ENCODE results near the gene SERPINB5.

Gene SERPINB5

DNA sequence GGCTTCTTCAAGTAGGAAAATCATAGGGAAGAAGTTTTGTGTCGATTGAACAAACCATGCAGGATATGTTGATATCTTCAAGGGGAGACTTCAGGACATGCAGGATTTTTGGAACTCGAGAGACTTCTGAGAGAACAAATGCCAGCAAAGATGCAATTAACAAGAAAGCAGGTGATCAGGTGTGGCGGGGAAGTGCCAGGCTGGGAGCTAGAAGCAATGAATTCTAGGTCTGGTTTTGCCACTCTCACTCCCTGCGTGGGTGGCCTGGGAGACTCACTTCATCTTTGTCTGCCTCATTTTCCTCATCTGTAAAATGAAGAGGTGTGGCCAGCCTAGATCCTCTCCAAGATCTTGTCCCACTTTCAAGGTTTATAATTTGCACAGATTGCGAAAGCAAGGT is 3.1 kb downstream of the SERPINB5 start:
- Histone ChIP-seq H3K4me2 (ENCODE audit: low read length, poor library complexity, severe bottlenecking) (no peak overlapping the region), H3K14ac (ENCODE audit: low read length in 2 of 2) (no peak overlapping the region), H4K8ac (ENCODE audit: low read length) (no peak overlapping the region), H3K27ac (ENCODE audit: low read length, poor library complexity, severe bottlenecking) (no peak overlapping the region), H4K91ac (ENCODE audit: low read length) (no peak overlapping the region), H3K9me3 (ENCODE audit: control insufficient read depth, low read length) (no peaks in the 10 kb centered on the region), H3K23ac (ENCODE audit: low read length in 2 of 2) (no peak overlapping the region), H3K36me3 (ENCODE audit: control insufficient read depth in 1 of 2, insufficient read depth in 2 of 2, low read depth in 1 of 2, low read length in 2 of 2) (no peaks in the 10 kb centered on the region), H3K27me3 (ENCODE audit: control insufficient read depth in 1 of 2, insufficient read depth in 1 of 2, low read length in 2 of 2) (peaks cover 0 to 5% of the 10 kb centered on the region in 2 experiments), H3K79me1 (replicated peaks; ENCODE audit: low read length, poor library complexity, severe bottlenecking) (no peaks in the 10 kb centered on the region), H3K4me1 (ENCODE audit: control insufficient read depth, insufficient read depth, low read depth, low read length) (no peaks in the 10 kb centered on the region), H3K18ac (ENCODE audit: low read depth in 1 of 2, low read length in 2 of 2) (no peak overlapping the region), H3K9ac (ENCODE audit: low read length) (no peak overlapping the region), H2BK120ac (ENCODE audit: low read depth, low read length) (no peak overlapping the region), H2AK5ac (ENCODE audit: low read length, severe bottlenecking) (no peak overlapping the region), H2BK12ac (ENCODE audit: low read length in 2 of 2) (no peak overlapping the region), H2AFZ (ENCODE audit: low read depth, low read length) (no peak overlapping the region), H2BK15ac (ENCODE audit: low read depth, poor library complexity, severe bottlenecking) (no peak overlapping the region), H2BK5ac (ENCODE audit: low read depth, low read length, poor library complexity, severe bottlenecking) (no peak overlapping the region), H3K4me3 (ENCODE audit: insufficient read depth in 1 of 2, low read depth in 1 of 2, low read length in 2 of 2) (no peak overlapping the region), H3K4ac (ENCODE audit: low read depth in 1 of 2, low read length in 2 of 2) (no peak overlapping the region)
- DNase-seq: no peak
- whole genome bisulfite sequencing: 89% methylated on average over 4 of the region's 5 CpGs

DNA sequence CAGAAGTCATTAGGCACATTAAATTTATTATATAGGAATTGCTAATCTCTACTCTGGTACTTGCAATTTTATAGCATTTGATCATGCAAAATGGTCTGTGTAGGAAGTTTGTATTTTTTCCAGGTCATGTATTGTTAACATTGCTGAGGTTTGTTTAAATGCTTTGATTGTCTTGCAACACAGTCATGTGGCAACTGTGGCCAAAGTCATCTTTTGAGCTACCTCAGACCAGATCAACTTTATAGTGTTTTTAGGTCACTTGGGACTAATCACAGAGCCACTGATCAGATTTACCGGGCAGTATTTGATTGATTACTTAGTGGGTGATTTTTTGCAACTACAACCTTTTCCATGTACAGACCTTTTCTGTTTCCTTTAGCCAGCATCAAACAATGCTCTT is 3.7 kb downstream of the SERPINB5 start:
- Histone ChIP-seq H3K9ac (ENCODE audit: low read length) (no peak overlapping the region), H3K36me3 (ENCODE audit: control insufficient read depth in 1 of 2, insufficient read depth in 2 of 2, low read depth in 1 of 2, low read length in 2 of 2) (no peaks in the 10 kb centered on the region), H2BK5ac (ENCODE audit: low read depth, low read length, poor library complexity, severe bottlenecking) (no peak overlapping the region), H3K4ac (ENCODE audit: low read depth in 1 of 2, low read length in 2 of 2) (no peak overlapping the region), H2BK15ac (ENCODE audit: low read depth, poor library complexity, severe bottlenecking) (no peak overlapping the region), H4K91ac (ENCODE audit: low read length) (no peak overlapping the region), H2BK120ac (ENCODE audit: low read depth, low read length) (no peak overlapping the region), H3K4me3 (ENCODE audit: insufficient read depth in 1 of 2, low read depth in 1 of 2, low read length in 2 of 2) (no peak overlapping the region), H3K4me1 (ENCODE audit: control insufficient read depth, insufficient read depth, low read depth, low read length) (no peaks in the 10 kb centered on the region), H2BK12ac (ENCODE audit: low read length in 2 of 2) (no peak overlapping the region), H3K9me3 (ENCODE audit: control insufficient read depth, low read length) (no peaks in the 10 kb centered on the region), H3K4me2 (ENCODE audit: low read length, poor library complexity, severe bottlenecking) (no peak overlapping the region), H3K27me3 (ENCODE audit: control insufficient read depth in 1 of 2, insufficient read depth in 1 of 2, low read length in 2 of 2) (peaks cover 0 to 5% of the 10 kb centered on the region in 2 experiments), H2AFZ (ENCODE audit: low read depth, low read length) (no peak overlapping the region), H4K8ac (ENCODE audit: low read length) (no peak overlapping the region), H3K18ac (ENCODE audit: low read depth in 1 of 2, low read length in 2 of 2) (no peak overlapping the region), H3K79me1 (replicated peaks; ENCODE audit: low read length, poor library complexity, severe bottlenecking) (no peaks in the 10 kb centered on the region), H2AK5ac (ENCODE audit: low read length, severe bottlenecking) (no peak overlapping the region), H3K27ac (ENCODE audit: low read length, poor library complexity, severe bottlenecking) (no peak overlapping the region), H3K23ac (ENCODE audit: low read length in 2 of 2) (no peak overlapping the region), H3K14ac (ENCODE audit: low read length in 2 of 2) (no peak overlapping the region)
- WGBS: no CpG with 5 or more reads among the region's 1 CpG
- peak; percentile 14 for DNase-seq

DNA sequence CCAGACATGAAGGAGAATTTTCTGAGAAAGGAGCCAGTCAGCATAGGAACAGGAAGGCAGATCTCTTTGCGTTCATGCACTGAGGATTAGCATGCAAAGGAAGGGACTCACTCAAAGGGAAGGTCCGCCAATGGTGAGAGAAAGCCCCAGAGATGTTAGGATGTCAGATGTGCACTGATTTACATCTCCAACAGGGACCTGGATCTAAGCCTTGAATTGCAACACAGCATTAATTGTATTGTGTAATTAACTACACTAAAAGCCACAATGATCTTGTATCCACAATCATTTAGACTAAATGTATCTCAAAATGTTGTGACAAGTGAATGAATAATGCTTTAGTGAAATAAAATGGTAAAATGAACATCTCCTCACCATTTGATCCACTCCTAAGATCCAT is 4.2 kb downstream of the SERPINB5 start:
- no peak overlapping the region for H3K4me3 ChIP-seq (ENCODE audit: insufficient read depth in 1 of 2, low read depth in 1 of 2, low read length in 2 of 2)
- H3K27me3 ChIP-seq (ENCODE audit: control insufficient read depth in 1 of 2, insufficient read depth in 1 of 2, low read length in 2 of 2): peaks cover 3 to 5% of the 10 kb centered on the region in 2 experiments
- no peak for DNase-seq
- no peak overlapping the region for H2AK5ac ChIP-seq (ENCODE audit: low read length, severe bottlenecking)
- H2BK120ac ChIP-seq (ENCODE audit: low read depth, low read length): no peak overlapping the region
- no peak overlapping the region for H3K9ac ChIP-seq (ENCODE audit: low read length)
- H3K79me1 ChIP-seq (replicated peaks; ENCODE audit: low read length, poor library complexity, severe bottlenecking): no peaks in the 10 kb centered on the region
- H2BK12ac ChIP-seq (ENCODE audit: low read length in 2 of 2): no peak overlapping the region
- H2BK5ac ChIP-seq (ENCODE audit: low read depth, low read length, poor library complexity, severe bottlenecking): no peak overlapping the region
- WGBS: 57% methylated on average over 2 of the region's 2 CpGs
- no peak overlapping the region for H4K8ac ChIP-seq (ENCODE audit: low read length)
- H4K91ac ChIP-seq (ENCODE audit: low read length): no peak overlapping the region
- H3K14ac ChIP-seq (ENCODE audit: low read length in 2 of 2): no peak overlapping the region
- no peak overlapping the region for H3K4me2 ChIP-seq (ENCODE audit: low read length, poor library complexity, severe bottlenecking)
- no peak overlapping the region for H3K18ac ChIP-seq (ENCODE audit: low read depth in 1 of 2, low read length in 2 of 2)
- H3K36me3 ChIP-seq (ENCODE audit: control insufficient read depth in 1 of 2, insufficient read depth in 2 of 2, low read depth in 1 of 2, low read length in 2 of 2): no peaks in the 10 kb centered on the region
- no peaks in the 10 kb centered on the region for H3K4me1 ChIP-seq (ENCODE audit: control insufficient read depth, insufficient read depth, low read depth, low read length)
- no peak overlapping the region for H2AFZ ChIP-seq (ENCODE audit: low read depth, low read length)
- H2BK15ac ChIP-seq (ENCODE audit: low read depth, poor library complexity, severe bottlenecking): no peak overlapping the region
- no peak overlapping the region for H3K4ac ChIP-seq (ENCODE audit: low read depth in 1 of 2, low read length in 2 of 2)
- no peaks in the 10 kb centered on the region for H3K9me3 ChIP-seq (ENCODE audit: control insufficient read depth, low read length)
- H3K27ac ChIP-seq (ENCODE audit: low read length, poor library complexity, severe bottlenecking): no peak overlapping the region
- H3K23ac ChIP-seq (ENCODE audit: low read length in 2 of 2): no peak overlapping the region

GRCh38 chr18:63487676-63488075 is 10.9 kb downstream of the SERPINB5 start:
- no peak overlapping the region for H3K14ac ChIP-seq (ENCODE audit: low read length in 2 of 2)
- H3K9ac ChIP-seq (ENCODE audit: low read length): no peak overlapping the region
- peaks cover 8 to 9% of the 10 kb centered on the region in 2 experiments for H3K27me3 ChIP-seq (ENCODE audit: control insufficient read depth in 1 of 2, insufficient read depth in 1 of 2, low read length in 2 of 2)
- H2BK120ac ChIP-seq (ENCODE audit: low read depth, low read length): no peak overlapping the region
- H3K18ac ChIP-seq (ENCODE audit: low read depth in 1 of 2, low read length in 2 of 2): no peak overlapping the region
- H3K9me3 ChIP-seq (ENCODE audit: control insufficient read depth, low read length): no peaks in the 10 kb centered on the region
- H3K4me1 ChIP-seq (ENCODE audit: control insufficient read depth, insufficient read depth, low read depth, low read length): no peaks in the 10 kb centered on the region
- no peak overlapping the region for H2BK5ac ChIP-seq (ENCODE audit: low read depth, low read length, poor library complexity, severe bottlenecking)
- H3K4me3 ChIP-seq (ENCODE audit: insufficient read depth in 1 of 2, low read depth in 1 of 2, low read length in 2 of 2): no peak overlapping the region
- no peak overlapping the region for H3K27ac ChIP-seq (ENCODE audit: low read length, poor library complexity, severe bottlenecking)
- no peak overlapping the region for H3K23ac ChIP-seq (ENCODE audit: low read length in 2 of 2)
- no peak for DNase-seq
- no peak overlapping the region for H3K4me2 ChIP-seq (ENCODE audit: low read length, poor library complexity, severe bottlenecking)
- no peak overlapping the region for H3K4ac ChIP-seq (ENCODE audit: low read depth in 1 of 2, low read length in 2 of 2)
- no peak overlapping the region for H2BK15ac ChIP-seq (ENCODE audit: low read depth, poor library complexity, severe bottlenecking)
- H2AK5ac ChIP-seq (ENCODE audit: low read length, severe bottlenecking): no peak overlapping the region
- no peak overlapping the region for H4K8ac ChIP-seq (ENCODE audit: low read length)
- H3K36me3 ChIP-seq (ENCODE audit: control insufficient read depth in 1 of 2, insufficient read depth in 2 of 2, low read depth in 1 of 2, low read length in 2 of 2): no peaks in the 10 kb centered on the region
- H2AFZ ChIP-seq (ENCODE audit: low read depth, low read length): no peak overlapping the region
- no peak overlapping the region for H2BK12ac ChIP-seq (ENCODE audit: low read length in 2 of 2)
- H3K79me1 ChIP-seq (replicated peaks; ENCODE audit: low read length, poor library complexity, severe bottlenecking): no peaks in the 10 kb centered on the region
- no CpG with 5 or more reads among the region's 2 CpGs for whole genome bisulfite sequencing
- no peak overlapping the region for H4K91ac ChIP-seq (ENCODE audit: low read length)
